ENCODE results near the gene GLB1L2.

The GLB1L2 gene

DNA sequence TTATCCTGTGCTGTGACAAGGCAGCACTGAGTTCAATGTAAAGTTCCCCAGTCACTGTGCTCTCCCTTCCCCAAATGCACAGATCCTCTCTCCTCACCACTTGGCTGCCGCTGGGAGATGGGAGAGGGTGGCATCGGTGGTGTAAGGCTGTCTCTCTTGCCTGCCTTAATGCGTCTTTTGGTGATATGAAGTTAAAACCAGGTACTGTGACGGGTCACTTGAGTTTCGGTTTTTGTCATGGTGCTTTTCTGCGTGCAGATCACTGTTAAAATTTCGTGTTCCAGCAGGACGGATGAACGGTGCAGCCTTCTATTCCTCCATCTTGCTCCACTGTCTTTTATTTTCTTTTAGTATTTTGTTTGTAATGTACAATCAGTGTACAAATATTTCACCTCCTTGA lies 18.6 kb downstream of the GLB1L2 start:
- Histone ChIP-seq H3K27ac (ENCODE audit: low read length) (no peak overlapping the region), H3K9me3 (ENCODE audit: insufficient read depth, low read depth, low read length) (no peaks in the 10 kb centered on the region; the same call in 1 of the 2 replicates), H3K36me3 (ENCODE audit: insufficient read depth, low read depth, low read length) (no peaks in the 10 kb centered on the region), H3K4me1 (ENCODE audit: insufficient read depth, low read length) (peaks cover 8% of the 10 kb centered on the region; the same call in 1 of the 2 replicates), H3K4me3 (ENCODE audit: low read length) (no peak overlapping the region), H3K9ac (ENCODE audit: low read depth, low read length) (no peak overlapping the region), H3K27me3 (ENCODE audit: insufficient read depth, low read length) (no peaks in the 10 kb centered on the region)

- Histone ChIP-seq H3K27ac (ENCODE audit: low read length) (no peak overlapping the region), H3K4me3 (ENCODE audit: low read length) (no peak overlapping the region), H3K9ac (ENCODE audit: low read depth, low read length) (no peak overlapping the region), H3K36me3 (ENCODE audit: insufficient read depth, low read depth, low read length) (no peaks in the 10 kb centered on the region), H3K27me3 (ENCODE audit: insufficient read depth, low read length) (no peaks in the 10 kb centered on the region), H3K4me1 (ENCODE audit: insufficient read depth, low read length) (peaks cover 8% of the 10 kb centered on the region; the same call in 1 of the 2 replicates), H3K9me3 (ENCODE audit: insufficient read depth, low read depth, low read length) (no peaks in the 10 kb centered on the region; the same call in 1 of the 2 replicates)
Observed at GRCh38 chr11:134352111-134352510, 20.3 kb downstream of the GLB1L2 start.

DNA sequence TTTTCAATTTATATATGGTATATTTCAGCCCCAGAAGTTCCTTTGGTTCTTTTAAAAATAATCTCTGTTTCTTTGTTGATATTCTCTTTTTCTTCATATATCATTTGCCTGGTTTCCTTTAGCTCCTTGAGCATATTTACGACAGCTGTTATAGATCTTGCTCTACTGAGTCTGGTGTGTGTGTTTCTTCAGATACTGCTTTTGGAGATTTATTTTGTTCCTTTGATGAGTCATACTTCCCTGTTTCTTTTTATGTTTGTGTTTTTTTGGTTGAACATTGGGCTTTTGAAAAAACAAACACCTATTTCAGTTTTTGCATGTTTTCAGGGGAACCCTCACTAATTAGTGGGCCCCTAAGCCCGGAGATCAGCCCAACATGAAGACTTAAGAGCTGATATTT lies 23.3 kb downstream of the GLB1L2 start:
- Histone ChIP-seq H3K36me3 (ENCODE audit: insufficient read depth, low read depth, low read length) (no peaks in the 10 kb centered on the region), H3K4me1 (ENCODE audit: insufficient read depth, low read length) (no peaks in the 10 kb centered on the region), H3K9me3 (ENCODE audit: insufficient read depth, low read depth, low read length) (no peaks in the 10 kb centered on the region; the same call in 1 of the 2 replicates), H3K27ac (ENCODE audit: low read length) (no peak overlapping the region), H3K4me3 (ENCODE audit: low read length) (no peak overlapping the region), H3K9ac (ENCODE audit: low read depth, low read length) (no peak overlapping the region), H3K27me3 (ENCODE audit: insufficient read depth, low read length) (peaks cover 19% of the 10 kb centered on the region)

DNA sequence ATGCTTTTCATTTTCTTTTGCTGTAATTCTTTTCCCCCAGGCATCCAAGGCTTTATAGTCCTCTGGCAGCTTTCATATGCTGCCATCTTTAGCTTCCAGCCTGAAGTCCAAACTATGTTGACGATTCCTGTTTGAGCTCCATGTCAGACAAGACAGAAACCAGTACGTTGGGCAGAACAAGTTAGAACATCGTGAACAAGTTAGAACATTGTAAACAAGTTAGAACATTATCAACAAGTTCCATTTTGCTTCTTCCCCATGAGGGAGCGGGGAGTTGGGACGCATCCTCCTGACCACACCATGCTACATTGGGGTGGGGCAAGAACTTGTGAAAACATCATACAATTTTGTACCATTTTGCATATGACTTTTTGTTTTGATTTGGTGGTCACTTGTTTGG lies 23.9 kb downstream of the GLB1L2 start:
- Histone ChIP-seq H3K9ac (ENCODE audit: low read depth, low read length) (no peak overlapping the region), H3K36me3 (ENCODE audit: insufficient read depth, low read depth, low read length) (no peaks in the 10 kb centered on the region), H3K27ac (ENCODE audit: low read length) (no peak overlapping the region), H3K4me1 (ENCODE audit: insufficient read depth, low read length) (no peaks in the 10 kb centered on the region), H3K9me3 (ENCODE audit: insufficient read depth, low read depth, low read length) (no peaks in the 10 kb centered on the region; the same call in 1 of the 2 replicates), H3K27me3 (ENCODE audit: insufficient read depth, low read length) (peaks cover 19% of the 10 kb centered on the region), H3K4me3 (ENCODE audit: low read length) (no peak overlapping the region)

DNA sequence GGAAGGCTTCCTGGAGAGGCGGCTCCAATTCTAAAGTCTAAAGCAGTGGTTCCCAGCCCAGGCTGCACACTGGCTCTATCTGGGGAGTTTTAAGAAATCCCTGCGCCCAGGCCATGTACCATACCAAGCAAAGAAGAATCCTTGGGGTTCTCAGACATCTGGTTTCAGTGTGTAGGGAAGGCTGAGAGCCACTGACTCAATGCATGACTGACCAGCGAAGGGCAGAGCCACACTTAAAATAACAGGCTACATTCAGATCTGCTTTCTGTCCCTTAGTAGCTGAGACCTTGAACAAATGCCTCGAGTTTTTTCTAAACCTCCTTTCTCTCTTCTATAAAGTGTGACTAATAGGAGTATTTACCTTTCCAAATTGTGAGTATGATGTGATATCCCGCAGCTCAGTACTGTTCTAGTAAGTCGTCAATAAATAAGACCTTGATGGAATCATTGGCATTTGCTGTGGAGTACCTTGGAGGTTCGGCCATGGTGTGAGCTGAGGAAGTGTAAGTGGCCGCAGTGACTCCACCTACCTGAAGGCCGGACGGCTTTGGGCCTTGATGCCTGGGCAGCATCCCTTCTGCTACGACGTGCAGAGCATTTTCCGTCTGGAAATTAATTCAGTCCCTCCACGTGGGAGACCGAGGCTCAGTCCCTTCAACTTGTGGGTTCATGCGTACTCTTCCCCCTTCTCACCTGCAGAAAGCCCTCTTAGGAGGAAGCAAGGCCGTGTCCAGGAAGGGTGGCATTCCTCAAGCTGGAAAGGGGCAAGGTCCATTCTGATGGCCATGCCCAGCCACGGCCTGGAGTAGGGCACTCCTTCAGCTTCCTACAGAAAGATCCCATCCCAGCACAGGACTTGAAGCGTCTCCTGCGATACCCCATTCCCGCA lies 25.1 kb downstream of the GLB1L2 start:
- H3K27ac ChIP-seq (ENCODE audit: low read length), result no peak overlapping the region
- no peaks in the 10 kb centered on the region; the same call in 1 of the 2 replicates for H3K9me3 ChIP-seq (ENCODE audit: insufficient read depth, low read depth, low read length)
- no peak overlapping the region for H3K9ac ChIP-seq (ENCODE audit: low read depth, low read length)
- peaks cover 19% of the 10 kb centered on the region for H3K27me3 ChIP-seq (ENCODE audit: insufficient read depth, low read length)
- H3K36me3 ChIP-seq (ENCODE audit: insufficient read depth, low read depth, low read length), result no peaks in the 10 kb centered on the region
- H3K4me1 ChIP-seq (ENCODE audit: insufficient read depth, low read length), result no peaks in the 10 kb centered on the region
- no peak overlapping the region for H3K4me3 ChIP-seq (ENCODE audit: low read length)

GRCh38 chr11:134357545-134357839 lies 25.7 kb downstream of the GLB1L2 start:
- H3K27me3 ChIP-seq (ENCODE audit: insufficient read depth, low read length), result peaks cover 19% of the 10 kb centered on the region
- H3K4me1 ChIP-seq (ENCODE audit: insufficient read depth, low read length), result no peaks in the 10 kb centered on the region
- no peaks in the 10 kb centered on the region; the same call in 1 of the 2 replicates for H3K9me3 ChIP-seq (ENCODE audit: insufficient read depth, low read depth, low read length)
- H3K9ac ChIP-seq (ENCODE audit: low read depth, low read length), result no peak overlapping the region
- H3K27ac ChIP-seq (ENCODE audit: low read length), result no peak overlapping the region
- no peak overlapping the region for H3K4me3 ChIP-seq (ENCODE audit: low read length)
- H3K36me3 ChIP-seq (ENCODE audit: insufficient read depth, low read depth, low read length), result no peaks in the 10 kb centered on the region

- Histone ChIP-seq H3K4me1 (ENCODE audit: insufficient read depth, low read length) (no peaks in the 10 kb centered on the region), H3K4me3 (ENCODE audit: low read length) (no peak overlapping the region), H3K9me3 (ENCODE audit: insufficient read depth, low read depth, low read length) (no peaks in the 10 kb centered on the region; the same call in 1 of the 2 replicates), H3K36me3 (ENCODE audit: insufficient read depth, low read depth, low read length) (no peaks in the 10 kb centered on the region), H3K9ac (ENCODE audit: low read depth, low read length) (no peak overlapping the region), H3K27ac (ENCODE audit: low read length) (no peak overlapping the region), H3K27me3 (ENCODE audit: insufficient read depth, low read length) (peaks cover 19% of the 10 kb centered on the region)
Observed at GRCh38 chr11:134358165-134358855, 26.5 kb downstream of the GLB1L2 start.

- H3K9ac ChIP-seq (ENCODE audit: low read depth, low read length), result no peak overlapping the region
- H3K4me1 ChIP-seq (ENCODE audit: insufficient read depth, low read length), result no peaks in the 10 kb centered on the region
- peaks cover 19% of the 10 kb centered on the region for H3K27me3 ChIP-seq (ENCODE audit: insufficient read depth, low read length)
- no peaks in the 10 kb centered on the region for H3K9me3 ChIP-seq (ENCODE audit: insufficient read depth, low read depth, low read length)
- H3K4me3 ChIP-seq (ENCODE audit: low read length), result no peak overlapping the region
- no peak overlapping the region for H3K27ac ChIP-seq (ENCODE audit: low read length)
- H3K36me3 ChIP-seq (ENCODE audit: insufficient read depth, low read depth, low read length), result no peaks in the 10 kb centered on the region
Observed at GRCh38 chr11:134358856-134359490, 27.2 kb downstream of the GLB1L2 start.

GRCh38 chr11:134359646-134360045 lies 27.9 kb downstream of the GLB1L2 start:
- Histone ChIP-seq H3K27ac (ENCODE audit: low read length) (no peak overlapping the region), H3K4me1 (ENCODE audit: insufficient read depth, low read length) (no peaks in the 10 kb centered on the region), H3K27me3 (ENCODE audit: insufficient read depth, low read length) (peaks cover 19% of the 10 kb centered on the region), H3K9ac (ENCODE audit: low read depth, low read length) (no peak overlapping the region), H3K9me3 (ENCODE audit: insufficient read depth, low read depth, low read length) (no peaks in the 10 kb centered on the region), H3K4me3 (ENCODE audit: low read length) (no peak overlapping the region), H3K36me3 (ENCODE audit: insufficient read depth, low read depth, low read length) (no peaks in the 10 kb centered on the region)

DNA sequence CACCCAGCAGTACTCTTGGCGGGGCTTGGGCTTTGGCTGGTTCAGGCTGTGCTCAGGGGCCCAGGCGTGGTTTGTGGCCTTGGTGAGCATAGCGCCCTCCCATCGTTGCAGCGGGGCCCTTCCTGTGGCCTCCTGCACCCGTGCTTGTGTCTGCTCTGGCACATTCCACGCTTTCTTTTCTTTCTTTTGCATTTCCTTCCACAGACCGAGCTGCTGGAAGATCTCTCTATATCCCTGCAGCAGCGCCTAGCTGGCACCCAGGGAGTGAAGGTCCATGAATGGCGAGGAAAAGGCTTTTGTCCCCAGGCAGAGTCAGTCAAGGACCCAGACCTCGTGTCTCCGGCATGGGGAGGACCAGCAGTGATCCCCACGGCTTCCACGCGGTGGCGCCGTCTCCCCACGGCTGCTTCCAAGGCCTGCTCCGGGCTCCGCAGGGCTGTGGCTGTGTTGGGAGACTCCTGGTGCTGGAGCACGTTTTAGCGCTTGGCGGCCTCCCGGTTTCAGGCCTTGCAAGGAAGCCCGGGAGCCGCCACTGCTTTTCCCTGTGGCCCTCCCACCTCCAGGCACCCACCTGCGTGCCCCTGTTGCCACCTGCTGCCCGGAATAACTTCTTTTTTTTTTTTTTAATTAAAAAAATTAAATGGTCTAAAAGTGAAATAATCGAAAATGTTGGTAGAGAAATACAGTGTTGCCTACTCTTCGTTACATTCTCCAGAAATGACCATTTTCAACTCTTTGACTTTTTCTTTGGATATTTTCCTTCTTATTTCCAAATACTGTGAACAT lies 28.5 kb downstream of the GLB1L2 start:
- peaks cover 19% of the 10 kb centered on the region for H3K27me3 ChIP-seq (ENCODE audit: insufficient read depth, low read length)
- no peaks in the 10 kb centered on the region for H3K4me1 ChIP-seq (ENCODE audit: insufficient read depth, low read length)
- no peak overlapping the region for H3K9ac ChIP-seq (ENCODE audit: low read depth, low read length)
- no peaks in the 10 kb centered on the region for H3K36me3 ChIP-seq (ENCODE audit: insufficient read depth, low read depth, low read length)
- no peak overlapping the region for H3K4me3 ChIP-seq (ENCODE audit: low read length)
- no peaks in the 10 kb centered on the region for H3K9me3 ChIP-seq (ENCODE audit: insufficient read depth, low read depth, low read length)
- H3K27ac ChIP-seq (ENCODE audit: low read length), result no peak overlapping the region

DNA sequence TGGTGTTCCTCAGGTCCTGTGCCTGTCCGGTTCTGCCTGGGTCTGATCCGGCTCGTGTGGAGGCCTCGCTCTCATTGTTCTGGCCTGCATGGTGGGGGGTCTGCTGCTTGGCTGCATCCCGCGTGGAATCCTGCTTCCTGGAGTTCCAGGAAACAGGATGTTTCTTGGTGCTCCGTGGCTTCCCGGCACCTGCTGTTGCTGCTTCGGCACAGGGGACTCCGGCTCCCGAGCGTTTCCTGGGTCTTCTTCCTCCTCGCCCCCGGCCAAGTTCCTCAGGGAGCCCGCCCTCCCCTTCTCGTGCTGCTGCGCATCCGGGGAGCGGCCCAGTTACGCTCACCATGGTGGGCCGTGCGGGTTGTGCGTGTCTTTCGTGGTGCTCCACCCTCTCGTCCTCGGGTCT lies 29.9 kb downstream of the GLB1L2 start:
- H3K4me1 ChIP-seq (ENCODE audit: insufficient read depth, low read length), result no peaks in the 10 kb centered on the region
- H3K27ac ChIP-seq (ENCODE audit: low read length), result no peak overlapping the region
- H3K9ac ChIP-seq (ENCODE audit: low read depth, low read length), result no peak overlapping the region
- no peaks in the 10 kb centered on the region for H3K9me3 ChIP-seq (ENCODE audit: insufficient read depth, low read depth, low read length)
- no peak overlapping the region for H3K4me3 ChIP-seq (ENCODE audit: low read length)
- no peaks in the 10 kb centered on the region for H3K36me3 ChIP-seq (ENCODE audit: insufficient read depth, low read depth, low read length)
- peaks cover 19% of the 10 kb centered on the region for H3K27me3 ChIP-seq (ENCODE audit: insufficient read depth, low read length)
